Activated naive CD8-positive, alpha-beta T cell treated with anti-CD3 and anti-CD28 coated beads, Interleukin-2, amount 50 U/mL, for 16 hours (primary cell): Measurements from ENCODE around the gene TACR2.

ENCODE experiments used
- DNase-seq: peaks from one replicate; pipeline ENCODE4 v3.0.0-alpha.2; 2020; ENCODE audit warnings: low read depth, low spot score

The TACR2 gene

GRCh38 chr10:69416695-69417094, at the start of gene TACR2:
Gene TACR2, minus strand, starts transcription at chr10:69416918. Its CDS starts 595 bp downstream, at chr10:69416323.
- no peak for DNase-seq

- no peak for DNase-seq
Measured at GRCh38 chr10:69466158-69466490, 49.4 kb upstream of the TACR2 start.

GRCh38 chr10:69465457-69466157, 48.9 kb upstream of the TACR2 start:
- no peak for DNase-seq

- no peak for DNase-seq
Measured at GRCh38 chr10:69464801-69465401, 48.2 kb upstream of the TACR2 start.

- DNase-seq = no peak
Measured at GRCh38 chr10:69464401-69464800, 47.7 kb upstream of the TACR2 start.

- no peak for DNase-seq
Measured at GRCh38 chr10:69463886-69464285, 47.2 kb upstream of the TACR2 start.

GRCh38 chr10:69461243-69462025, 44.7 kb upstream of the TACR2 start:
- DNase-seq = no peak

- DNase-seq = no peak
Measured at GRCh38 chr10:69460576-69461242, 44.0 kb upstream of the TACR2 start.

- no peak for DNase-seq
Measured at GRCh38 chr10:69459893-69460575, 43.3 kb upstream of the TACR2 start.

- DNase-seq = no peak
Measured at GRCh38 chr10:69459101-69459790, 42.5 kb upstream of the TACR2 start.

GRCh38 chr10:69458430-69459100, 41.8 kb upstream of the TACR2 start:
- no peak for DNase-seq

- DNase-seq = no peak
Measured at GRCh38 chr10:69457771-69458237, 41.1 kb upstream of the TACR2 start.

GRCh38 chr10:69456880-69457693, 40.4 kb upstream of the TACR2 start:
- DNase-seq = no peak

- no peak for DNase-seq
Measured at GRCh38 chr10:69455006-69455763, 38.5 kb upstream of the TACR2 start.

- DNase-seq = no peak
Measured at GRCh38 chr10:69453795-69454194, 37.1 kb upstream of the TACR2 start.

GRCh38 chr10:69452676-69453415, 36.1 kb upstream of the TACR2 start:
- DNase-seq = no peak

GRCh38 chr10:69451784-69452251, 35.1 kb upstream of the TACR2 start:
- DNase-seq = no peak

- peak; percentile 56 for DNase-seq
Measured at GRCh38 chr10:69451209-69451783, 34.6 kb upstream of the TACR2 start, which contains the start of gene TSPAN15. Gene TSPAN15, plus strand, starts transcription at chr10:69451465. Its CDS starts 130 bp downstream, at chr10:69451595.
